Choroid plexus epithelial cell (primary cell): ENCODE measurements around the gene TEDDM1.
A peak's percentile ranks its signal among the peaks of the same experiment; 100 is the strongest.

Source experiments
- DNase-seq: peaks from one replicate; pipeline ENCODE4 v3.0.0-alpha.2; 2010; ENCODE audit warnings: low read depth
- H3K4me3 ChIP-seq: 2 replicates; pipeline ENCODE4 v1.5.1; 2011; ENCODE audit warnings: low read depth, mild to moderate bottlenecking, control low read depth, low read length, moderate library complexity
- CTCF ChIP-seq: conservative IDR thresholded peaks from 2 replicates; pipeline ENCODE4 v1.5.1; 2011; ENCODE audit warnings: low read depth, mild to moderate bottlenecking, control low read depth, inconsistent platforms, low read length, moderate library complexity

Gene TEDDM1

GRCh38 chr1:182394055-182394775, 6.3 kb downstream of the TEDDM1 start:
- no peak for TF ChIP-seq CTCF
- no peak overlapping the region for H3K4me3 ChIP-seq
- no peak for DNase-seq

GRCh38 chr1:182392050-182393028, 8.1 kb downstream of the TEDDM1 start:
- no peak for TF ChIP-seq CTCF
- peak; percentile 39 for DNase-seq
- H3K4me3 ChIP-seq, result peak overlapping the region; percentile 81

- DNase-seq, result peak; percentile 93
- peak within 1 kb of the TSS; percentile 81 for H3K4me3 ChIP-seq
- TF ChIP-seq CTCF, result peak; percentile 32
Observed at GRCh38 chr1:182391362-182392049, 9.0 kb downstream of the TEDDM1 start, which contains the start of gene GLUL. Gene GLUL (minus strand): TSS chr1:182391790. CDS start chr1:182388737, 3,053 bp downstream.

GRCh38 chr1:182391028-182391361, 9.5 kb downstream of the TEDDM1 start:
- H3K4me3 ChIP-seq, result peak overlapping the region; percentile 81
- DNase-seq, result no peak
- TF ChIP-seq CTCF, result no peak

GRCh38 chr1:182389619-182390047, 10.8 kb downstream of the TEDDM1 start:
- peak overlapping the region; percentile 81 for H3K4me3 ChIP-seq
- TF ChIP-seq CTCF, result no peak
- DNase-seq, result peak; percentile 17

- no peak for TF ChIP-seq CTCF
- peak overlapping the region; percentile 81 for H3K4me3 ChIP-seq
Observed at GRCh38 chr1:182388392-182389134, 11.9 kb downstream of the TEDDM1 start.

More at GRCh38 chr1:182388392-182389134, 11.9 kb downstream of the TEDDM1 start:
- no peak for DNase-seq
